SU-DHL-6 (cell line): Measurements from ENCODE around the gene SMARCA4.

Source experiments
- EZH2phosphoT487 ChIP-seq: fragments of 200-600 bp; sonication (generic), shearing (Covaris generic); conservative IDR thresholded peaks from 2 replicates; pipeline ENCODE4 v1.6.1; 2018; ENCODE audit warnings: mild to moderate bottlenecking, antibody characterized with exemption, low read length, moderate library complexity, mixed read lengths
- TF ChIP-seq, protein P1 (sequence below): fragments of 200-600 bp; sonication (generic); IDR thresholded peaks from one replicate; pipeline ENCODE4 v1.5.1; 2017; ENCODE audit warnings: antibody characterized with exemption, mild to moderate bottlenecking, low read length, moderate library complexity; ENCODE audit not compliant: insufficient read depth, poor library complexity, severe bottlenecking

DNA sequence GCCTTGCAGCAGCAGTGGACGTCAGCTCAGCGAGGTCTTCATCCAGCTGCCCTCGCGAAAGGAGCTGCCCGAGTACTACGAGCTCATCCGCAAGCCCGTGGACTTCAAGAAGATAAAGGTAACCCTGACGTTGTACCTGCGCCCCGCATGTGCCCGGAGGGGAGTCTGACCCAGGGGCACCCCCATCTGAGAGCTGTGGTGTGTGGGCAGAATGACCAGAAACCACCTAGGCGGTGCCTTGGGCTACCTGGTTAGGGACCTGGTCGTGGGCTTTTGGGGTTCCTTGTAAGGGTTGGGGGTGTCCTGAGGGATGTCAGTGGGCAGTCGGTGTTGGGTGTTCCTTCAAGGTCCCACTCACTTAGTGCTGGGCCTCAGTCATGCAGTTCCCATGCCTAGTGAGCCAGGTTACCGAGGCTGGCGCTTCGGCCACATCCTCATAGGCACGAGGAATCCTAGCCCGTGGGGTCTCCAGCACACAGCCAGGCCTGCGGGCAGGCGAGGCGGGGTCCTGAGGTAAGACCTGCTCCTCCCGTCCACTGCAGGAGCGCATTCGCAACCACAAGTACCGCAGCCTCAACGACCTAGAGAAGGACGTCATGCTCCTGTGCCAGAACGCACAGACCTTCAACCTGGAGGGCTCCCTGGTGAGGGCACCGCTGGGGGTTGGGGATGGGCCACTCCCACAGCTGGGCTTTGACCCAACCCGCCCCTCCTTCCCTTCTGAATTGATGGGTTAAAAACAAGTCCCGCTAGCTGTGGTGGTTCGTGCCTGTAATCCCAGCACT, 97.6 kb downstream of the SMARCA4 start:
- TF ChIP-seq, protein P1, sequence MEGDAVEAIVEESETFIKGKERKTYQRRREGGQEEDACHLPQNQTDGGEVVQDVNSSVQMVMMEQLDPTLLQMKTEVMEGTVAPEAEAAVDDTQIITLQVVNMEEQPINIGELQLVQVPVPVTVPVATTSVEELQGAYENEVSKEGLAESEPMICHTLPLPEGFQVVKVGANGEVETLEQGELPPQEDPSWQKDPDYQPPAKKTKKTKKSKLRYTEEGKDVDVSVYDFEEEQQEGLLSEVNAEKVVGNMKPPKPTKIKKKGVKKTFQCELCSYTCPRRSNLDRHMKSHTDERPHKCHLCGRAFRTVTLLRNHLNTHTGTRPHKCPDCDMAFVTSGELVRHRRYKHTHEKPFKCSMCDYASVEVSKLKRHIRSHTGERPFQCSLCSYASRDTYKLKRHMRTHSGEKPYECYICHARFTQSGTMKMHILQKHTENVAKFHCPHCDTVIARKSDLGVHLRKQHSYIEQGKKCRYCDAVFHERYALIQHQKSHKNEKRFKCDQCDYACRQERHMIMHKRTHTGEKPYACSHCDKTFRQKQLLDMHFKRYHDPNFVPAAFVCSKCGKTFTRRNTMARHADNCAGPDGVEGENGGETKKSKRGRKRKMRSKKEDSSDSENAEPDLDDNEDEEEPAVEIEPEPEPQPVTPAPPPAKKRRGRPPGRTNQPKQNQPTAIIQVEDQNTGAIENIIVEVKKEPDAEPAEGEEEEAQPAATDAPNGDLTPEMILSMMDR, result no peak
- TF ChIP-seq EZH2phosphoT487, result no peak
